Measurements from ENCODE around the gene ARAP1. TPM values are rescaled to one million over a fixed set of nuclear protein-coding genes. Genes with fewer than 3 reads are reported as not detected.

Gene ARAP1
- polyA plus RNA-seq, 1 donor (not counting 4 experiments of a cell fraction or from before 2014, with no cell fraction given), result 32.8 TPM

- Histone ChIP-seq H3K79me2 (ENCODE audit: control insufficient read depth, insufficient read depth, low read length) (no peaks in the 10 kb centered on the region), H3K27ac (ENCODE audit: control insufficient read depth, insufficient read depth, low read length) (no peak overlapping the region), H3K4me1 (ENCODE audit: control insufficient read depth, extremely low read depth, insufficient read depth, low read length) (peaks cover 5% of the 10 kb centered on the region), H3K9me1 (ENCODE audit: control insufficient read depth, extremely low read depth, insufficient read depth, low read length) (no peaks in the 10 kb centered on the region), H3K36me3 (ENCODE audit: control insufficient read depth in 2 of 2, extremely low read depth in 1 of 2, insufficient read depth in 2 of 2, low read length in 2 of 2) (no peaks in the 10 kb centered on the region), H3K4me3 (ENCODE audit: control insufficient read depth in 2 of 3, extremely low read depth in 1 of 3, insufficient read depth in 2 of 3, low read depth in 1 of 3, low read length in 3 of 3) (no peak overlapping the region), H3K9ac (ENCODE audit: control insufficient read depth, extremely low read depth, insufficient read depth, low read length) (no peak overlapping the region), H3K9me3 (ENCODE audit: control insufficient read depth, low read depth, low read length) (no peaks in the 10 kb centered on the region), H4K20me1 (ENCODE audit: control insufficient read depth, extremely low read depth, insufficient read depth, low read length) (no peaks in the 10 kb centered on the region), H3K4me2 (ENCODE audit: control insufficient read depth, extremely low read depth, insufficient read depth, low read depth, low read length) (no peak overlapping the region), H2AFZ (ENCODE audit: control insufficient read depth, low read length) (no peak overlapping the region), H3K27me3 (ENCODE audit: control insufficient read depth, extremely low read depth, insufficient read depth, low read length) (peaks cover 17% of the 10 kb centered on the region)
- FAIRE-seq (no peak), DNase-seq (ENCODE audit: low read depth, low spot score) (no peak)
- dilution Hi-C loops (cut with MboI; ENCODE audit: extremely low pct_ligation_motif_present, low sequenced_read_pairs), result no loop called here
- TF ChIP-seq CTCF (optimal IDR thresholded peaks at IDR 0.05 in 1 of 3, IDR thresholded peaks at IDR 0.05 in 1 of 3, conservative IDR thresholded peaks at IDR 0.05 in 1 of 3; ENCODE audit: extremely low read depth in 1 of 3, insufficient read depth in 2 of 3, low read length in 3 of 3) (no peak), EZH2 (IDR thresholded peaks at IDR 0.05; ENCODE audit: low read length) (no peak)
Measured at GRCh38 chr11:72646472-72646871, 105.7 kb downstream of the ARAP1 start.

GRCh38 chr11:72646024-72646423 is 106.2 kb downstream of the ARAP1 start:
- FAIRE-seq, result no peak
- H3K9me3 ChIP-seq (ENCODE audit: control insufficient read depth, low read depth, low read length), result no peaks in the 10 kb centered on the region
- no peak overlapping the region for H3K4me3 ChIP-seq (ENCODE audit: control insufficient read depth in 2 of 3, extremely low read depth in 1 of 3, insufficient read depth in 2 of 3, low read depth in 1 of 3, low read length in 3 of 3)
- no peaks in the 10 kb centered on the region for H3K9me1 ChIP-seq (ENCODE audit: control insufficient read depth, extremely low read depth, insufficient read depth, low read length)
- H2AFZ ChIP-seq (ENCODE audit: control insufficient read depth, low read length), result no peak overlapping the region
- H3K27me3 ChIP-seq (ENCODE audit: control insufficient read depth, extremely low read depth, insufficient read depth, low read length), result peaks cover 17% of the 10 kb centered on the region
- H3K36me3 ChIP-seq (ENCODE audit: control insufficient read depth in 2 of 2, extremely low read depth in 1 of 2, insufficient read depth in 2 of 2, low read length in 2 of 2), result no peaks in the 10 kb centered on the region
- H3K9ac ChIP-seq (ENCODE audit: control insufficient read depth, extremely low read depth, insufficient read depth, low read length), result no peak overlapping the region
- no peak for TF ChIP-seq EZH2 (IDR thresholded peaks at IDR 0.05; ENCODE audit: low read length)
- no peak for TF ChIP-seq CTCF (optimal IDR thresholded peaks at IDR 0.05 in 1 of 3, IDR thresholded peaks at IDR 0.05 in 1 of 3, conservative IDR thresholded peaks at IDR 0.05 in 1 of 3; ENCODE audit: extremely low read depth in 1 of 3, insufficient read depth in 2 of 3, low read length in 3 of 3)
- H3K79me2 ChIP-seq (ENCODE audit: control insufficient read depth, insufficient read depth, low read length), result no peaks in the 10 kb centered on the region
- H4K20me1 ChIP-seq (ENCODE audit: control insufficient read depth, extremely low read depth, insufficient read depth, low read length), result no peaks in the 10 kb centered on the region
- peaks cover 5% of the 10 kb centered on the region for H3K4me1 ChIP-seq (ENCODE audit: control insufficient read depth, extremely low read depth, insufficient read depth, low read length)
- no peak for DNase-seq (ENCODE audit: low read depth, low spot score)
- no peak overlapping the region for H3K27ac ChIP-seq (ENCODE audit: control insufficient read depth, insufficient read depth, low read length)
- no peak overlapping the region for H3K4me2 ChIP-seq (ENCODE audit: control insufficient read depth, extremely low read depth, insufficient read depth, low read depth, low read length)
- dilution Hi-C loops (cut with MboI; ENCODE audit: extremely low pct_ligation_motif_present, low sequenced_read_pairs), result no loop called here
